ENCODE results near the gene CCDC73.

DNA sequence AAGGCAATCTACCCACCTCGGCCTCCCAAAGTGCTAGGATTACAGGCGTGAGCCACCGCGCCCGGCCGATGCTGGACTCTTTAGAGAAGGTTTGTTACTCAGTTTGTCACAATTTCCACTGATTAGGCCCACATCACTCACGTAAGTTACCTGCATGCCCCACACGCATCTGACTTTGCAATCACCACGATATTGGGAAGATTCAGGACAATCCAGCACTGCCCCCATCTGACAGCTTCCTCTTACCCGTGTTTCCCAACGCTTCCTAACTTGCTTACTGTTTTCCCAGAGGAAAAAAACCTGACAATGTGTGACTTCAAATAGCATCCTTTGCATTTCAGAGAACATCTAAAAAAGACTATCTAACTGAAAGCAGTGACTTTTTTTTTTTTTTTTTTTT lies 232.6 kb downstream of the CCDC73 start:
- TF ChIP-seq POLR2A (IDR thresholded peaks at IDR 0.05; ENCODE audit: low read depth, low read length) (no peak), NFE2L2 (IDR thresholded peaks at IDR 0.05; ENCODE audit: low read depth, low read length) (no peak), RFX5 (IDR thresholded peaks at IDR 0.05; ENCODE audit: low read depth, low read length) (no peak), CHD1 (IDR thresholded peaks at IDR 0.05; ENCODE audit: low read depth, low read length) (no peak), MAFK (IDR thresholded peaks at IDR 0.05; ENCODE audit: low read depth, low read length) (no peak), CEBPB (IDR thresholded peaks at IDR 0.05; ENCODE audit: low read depth, low read length) (no peak), MAZ (IDR thresholded peaks at IDR 0.05; ENCODE audit: borderline replicate concordance, low read depth, low read length) (no peak)
- TF ChIP-seq, protein P1, sequence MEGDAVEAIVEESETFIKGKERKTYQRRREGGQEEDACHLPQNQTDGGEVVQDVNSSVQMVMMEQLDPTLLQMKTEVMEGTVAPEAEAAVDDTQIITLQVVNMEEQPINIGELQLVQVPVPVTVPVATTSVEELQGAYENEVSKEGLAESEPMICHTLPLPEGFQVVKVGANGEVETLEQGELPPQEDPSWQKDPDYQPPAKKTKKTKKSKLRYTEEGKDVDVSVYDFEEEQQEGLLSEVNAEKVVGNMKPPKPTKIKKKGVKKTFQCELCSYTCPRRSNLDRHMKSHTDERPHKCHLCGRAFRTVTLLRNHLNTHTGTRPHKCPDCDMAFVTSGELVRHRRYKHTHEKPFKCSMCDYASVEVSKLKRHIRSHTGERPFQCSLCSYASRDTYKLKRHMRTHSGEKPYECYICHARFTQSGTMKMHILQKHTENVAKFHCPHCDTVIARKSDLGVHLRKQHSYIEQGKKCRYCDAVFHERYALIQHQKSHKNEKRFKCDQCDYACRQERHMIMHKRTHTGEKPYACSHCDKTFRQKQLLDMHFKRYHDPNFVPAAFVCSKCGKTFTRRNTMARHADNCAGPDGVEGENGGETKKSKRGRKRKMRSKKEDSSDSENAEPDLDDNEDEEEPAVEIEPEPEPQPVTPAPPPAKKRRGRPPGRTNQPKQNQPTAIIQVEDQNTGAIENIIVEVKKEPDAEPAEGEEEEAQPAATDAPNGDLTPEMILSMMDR (conservative IDR thresholded peaks at IDR 0.05; ENCODE audit: low read depth, low read length), result no peak
- TF ChIP-seq, protein P2, sequence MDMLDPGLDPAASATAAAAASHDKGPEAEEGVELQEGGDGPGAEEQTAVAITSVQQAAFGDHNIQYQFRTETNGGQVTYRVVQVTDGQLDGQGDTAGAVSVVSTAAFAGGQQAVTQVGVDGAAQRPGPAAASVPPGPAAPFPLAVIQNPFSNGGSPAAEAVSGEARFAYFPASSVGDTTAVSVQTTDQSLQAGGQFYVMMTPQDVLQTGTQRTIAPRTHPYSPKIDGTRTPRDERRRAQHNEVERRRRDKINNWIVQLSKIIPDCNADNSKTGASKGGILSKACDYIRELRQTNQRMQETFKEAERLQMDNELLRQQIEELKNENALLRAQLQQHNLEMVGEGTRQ (IDR thresholded peaks at IDR 0.05; ENCODE audit: low read depth, low read length), result no peak
